Right renal pelvis (tissue), 4 donors: ENCODE results near the gene PCP2. TPM values are rescaled to one million over a fixed set of nuclear protein-coding genes. Genes with fewer than 3 reads are reported as not detected.

Experiments used
- DNase-seq, 4 donors: peaks; one replicate each; pipeline ENCODE4 v3.0.0-alpha.2; 2013; ENCODE audit warnings: low read depth in 4 of 4, low spot score in 3 of 4, missing footprints in 1 of 4
- polyA plus RNA-seq, 4 donors: library from polyadenylated mRNA; unstranded; fragments of 120-200 nt; gene quantifications; one replicate each; pipeline ENCODE4 v1.2.1, GENCODE V29; 2013; ENCODE audit not compliant: insufficient read length in 4 of 4

Gene PCP2
- polyA plus RNA-seq, 4 donors: 0.82 to 1.6 (median 1.0) TPM

DNA sequence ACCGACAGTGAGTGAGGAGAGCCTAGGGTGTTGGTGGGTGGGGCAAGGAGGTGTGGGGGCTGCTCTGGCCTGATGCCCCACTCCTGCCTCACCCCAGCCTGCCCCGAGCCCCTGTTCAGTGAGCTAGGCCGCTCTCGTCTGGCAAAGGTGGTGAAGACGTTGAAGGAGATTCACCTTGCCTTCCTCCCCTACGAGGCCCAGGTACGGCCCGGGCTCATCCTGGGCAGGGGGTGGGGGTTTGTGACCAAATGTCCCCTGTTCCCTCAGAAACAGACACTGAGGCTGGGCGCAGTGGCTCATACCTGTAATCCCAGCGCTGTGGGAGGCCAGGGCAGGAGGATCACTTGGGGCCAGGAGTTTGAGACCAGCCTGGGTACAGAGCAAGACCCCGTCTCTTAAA is 7.3 kb upstream of the PCP2 start:
- no peak for DNase-seq

DNA sequence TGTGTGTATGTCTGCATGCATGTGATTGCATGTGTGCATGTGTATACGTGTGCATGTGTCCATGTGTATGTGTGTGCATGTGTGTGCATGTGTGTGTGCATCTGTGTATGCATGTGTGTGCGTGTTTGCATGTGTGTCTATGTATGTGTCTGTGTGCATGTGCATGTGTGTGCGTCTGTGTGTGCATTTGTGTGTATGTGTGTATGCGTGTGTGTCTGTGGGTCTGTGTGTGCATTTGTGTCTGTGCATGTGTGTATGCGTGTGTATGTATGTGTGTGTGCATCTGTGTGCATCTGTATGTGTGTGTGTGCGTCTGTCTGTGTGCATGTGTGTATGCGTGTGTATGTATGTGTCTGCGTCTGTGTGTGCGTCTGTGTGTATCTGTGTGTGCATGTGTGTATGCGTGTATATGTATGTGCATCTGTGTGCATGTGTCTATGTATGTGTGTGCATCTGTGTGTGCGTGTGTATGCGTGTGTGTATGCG is 6.4 kb upstream of the PCP2 start:
- DNase-seq: no peak

DNA sequence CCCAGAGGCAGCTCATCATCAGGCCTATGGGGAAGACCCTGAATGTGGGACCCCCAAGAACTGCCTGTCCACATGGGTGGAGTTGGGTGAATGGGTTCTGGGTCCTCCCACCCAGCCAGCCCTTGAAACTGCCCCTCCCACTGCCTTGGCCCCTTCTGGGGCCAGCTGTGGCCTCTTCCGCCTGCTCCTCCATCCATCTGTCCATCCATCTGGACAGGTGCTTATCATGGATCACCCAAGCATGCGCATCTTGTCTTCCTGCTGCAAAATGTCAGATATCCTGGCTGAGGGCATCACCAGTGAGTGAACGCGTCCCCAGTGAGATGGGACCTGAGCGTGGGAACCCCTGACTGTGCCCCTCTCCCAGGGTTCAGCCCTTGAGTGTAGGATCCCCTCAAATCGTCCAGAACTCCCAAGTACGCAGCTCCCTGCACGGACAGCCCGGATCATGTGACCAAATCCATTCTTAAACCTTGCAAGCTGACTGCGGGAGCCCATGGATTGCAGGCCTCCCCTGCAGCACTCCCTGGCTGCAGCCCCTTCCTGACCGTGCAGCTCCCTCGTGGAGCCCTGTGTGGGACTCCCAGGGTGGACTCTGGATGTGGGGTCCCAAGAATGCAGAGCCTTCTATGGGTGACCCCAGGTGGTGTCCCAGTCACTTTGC is 5.4 kb upstream of the PCP2 start:
- DNase-seq: no peak

DNA sequence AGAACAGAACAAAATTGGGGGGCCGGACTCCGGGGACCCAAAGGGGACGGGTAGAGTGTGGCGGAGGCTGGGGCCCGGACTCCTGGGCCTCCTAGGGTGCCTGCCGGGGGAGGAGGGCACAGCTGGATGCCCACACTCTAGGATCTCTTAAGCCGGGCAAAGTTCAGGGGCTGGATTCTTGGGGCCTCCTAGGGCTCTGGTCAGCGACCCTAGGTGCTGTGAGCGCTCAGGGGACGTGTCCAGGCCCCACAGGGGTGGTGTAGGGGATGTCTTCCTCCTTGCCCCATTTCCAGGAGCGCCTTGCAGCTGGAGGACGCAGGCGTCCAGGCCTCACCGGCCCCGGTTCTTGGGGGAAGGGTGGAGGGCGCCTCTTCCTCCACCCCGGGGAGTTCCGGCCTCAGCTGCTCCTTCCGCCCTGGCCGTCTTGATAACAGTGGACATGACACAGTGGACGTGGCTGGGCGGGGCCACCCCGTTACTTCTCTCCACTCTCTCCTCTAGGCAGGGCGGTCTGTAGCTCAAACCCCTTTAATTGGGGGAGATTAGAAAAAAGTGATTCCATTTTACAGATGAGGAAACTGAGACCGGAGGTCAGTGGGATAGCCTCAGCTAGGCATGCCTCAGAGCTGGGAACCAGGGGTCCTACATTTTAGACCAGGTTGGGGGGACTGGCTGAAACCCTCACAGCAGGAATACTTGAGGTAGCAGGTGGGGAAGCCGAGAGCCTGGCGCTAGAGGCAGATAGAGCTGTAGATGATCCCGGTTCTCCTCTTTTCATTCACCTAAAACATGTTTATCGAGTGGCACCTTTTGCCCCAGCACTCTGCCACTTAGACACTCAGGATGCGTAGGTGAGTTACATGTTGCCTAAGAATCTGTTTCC is 4.1 kb upstream of the PCP2 start:
- no peak for DNase-seq

GRCh38 chr19:7636691-7637373 is 3.3 kb upstream of the PCP2 start, which contains the start of gene STXBP2:
STXBP2 (plus strand) TSS chr19:7637110; CDS start chr19:7637150, 40 bp downstream.
- DNase-seq: peak; percentile 32 to 52 (median 44)

DNA sequence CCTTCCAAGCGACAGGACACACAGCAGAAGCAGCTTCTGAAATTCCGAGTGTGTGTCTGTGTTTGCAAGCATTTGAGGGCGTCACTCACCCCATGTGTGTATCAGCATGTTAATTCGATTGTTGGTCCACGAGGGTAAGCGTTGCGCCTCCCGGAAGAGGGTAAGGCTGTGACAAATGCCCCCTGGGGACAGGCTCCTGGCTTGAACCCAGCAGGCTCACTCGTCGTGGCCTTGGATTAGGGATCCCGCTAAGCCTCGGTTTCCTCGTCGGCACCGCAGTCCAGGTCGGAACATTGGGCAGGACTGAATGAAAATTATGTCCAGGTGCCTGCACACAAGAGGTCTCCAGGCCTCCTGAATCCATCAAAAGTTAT is 2.8 kb upstream of the PCP2 start:
- no peak for DNase-seq

DNA sequence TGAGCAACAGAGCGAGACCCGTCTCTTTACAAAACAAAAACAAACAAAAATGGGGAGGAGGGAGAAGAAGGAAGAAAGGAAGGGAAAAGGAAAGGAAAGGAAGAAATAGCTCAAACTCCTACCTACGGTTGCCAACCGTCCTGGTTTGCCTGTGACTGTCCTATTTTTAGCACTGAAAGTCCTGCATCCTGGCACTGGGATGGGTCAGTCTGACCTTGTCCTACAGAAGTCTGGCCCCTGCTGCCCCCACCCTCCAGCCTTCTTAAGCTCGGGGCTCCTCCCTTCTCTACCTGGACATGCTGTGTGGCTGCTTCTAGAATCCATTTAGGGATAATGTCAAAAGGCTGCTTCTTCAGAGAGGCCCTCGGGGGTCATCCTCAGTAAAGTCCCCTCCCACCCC is 2.2 kb upstream of the PCP2 start:
- no peak for DNase-seq

GRCh38 chr19:7632340-7633203 is 947 bp downstream of the PCP2 start:
- no peak for DNase-seq

DNA sequence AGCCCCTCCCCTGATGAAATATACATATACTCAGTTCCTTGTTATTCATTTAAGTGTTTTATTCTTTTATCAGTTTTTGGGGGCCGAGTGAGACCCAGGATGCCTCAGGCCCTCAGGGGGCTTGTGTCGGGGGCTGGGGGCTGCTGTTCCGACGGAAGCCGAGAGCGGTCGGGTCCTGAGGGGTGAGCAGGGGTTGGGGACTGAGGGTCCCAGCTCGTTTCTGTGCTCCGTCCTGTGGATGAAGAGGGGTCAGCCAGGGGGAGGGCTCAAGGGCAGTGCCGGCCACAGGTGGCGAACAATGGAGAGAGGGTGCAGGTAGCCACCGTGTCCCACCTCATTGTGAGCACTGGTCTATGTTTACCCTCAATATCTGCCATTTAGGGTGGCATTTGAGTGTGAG is 1.9 kb downstream of the PCP2 start:
- no peak for DNase-seq

- DNase-seq: peak; percentile 96 to 99 (median 98)
These were observed 4.0 kb downstream of the PCP2 start, which contains the start of the genes PET100 and XAB2 for GRCh38 chr19:7629347-7630054. PET100 (plus strand) TSS chr19:7629793; CDS start chr19:7629834, 41 bp downstream. XAB2 (minus strand) TSS chr19:7629545; CDS start chr19:7629527, 18 bp downstream.

DNA sequence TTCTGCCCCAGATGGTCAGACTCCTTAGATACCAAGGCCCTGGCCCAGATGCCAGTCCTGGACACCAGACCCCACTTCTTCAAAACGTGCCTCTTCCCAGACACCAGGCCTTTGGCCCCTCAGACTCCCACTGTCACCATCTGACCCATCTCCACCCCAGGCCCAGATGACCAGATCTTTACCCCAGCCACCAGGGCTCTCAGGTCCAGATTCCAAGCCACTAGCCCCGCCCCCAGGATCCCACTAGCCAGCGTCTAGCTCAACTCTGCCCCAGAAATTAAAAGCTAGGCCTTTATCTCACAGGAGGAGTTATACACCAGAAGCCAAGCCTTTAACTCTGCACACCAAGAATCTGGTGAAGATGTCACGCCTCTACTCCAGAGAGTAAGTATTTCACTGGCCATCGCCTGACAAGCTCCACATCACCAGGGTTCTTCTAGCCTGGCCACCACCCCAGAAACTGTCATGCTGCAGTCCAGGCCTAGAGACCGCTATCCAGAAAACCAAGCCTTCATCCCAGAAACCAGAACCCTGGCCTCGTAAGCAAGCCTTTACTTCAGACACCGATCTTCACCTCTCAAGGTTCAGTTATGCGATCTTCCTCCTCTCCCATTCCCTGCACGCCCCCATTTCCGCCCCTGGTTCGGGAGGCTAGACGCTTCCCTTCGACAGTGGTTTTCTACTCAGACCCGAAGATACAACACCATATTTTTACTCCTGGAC is 4.8 kb downstream of the PCP2 start:
- DNase-seq: no peak

GRCh38 chr19:7627166-7627565 is 6.4 kb downstream of the PCP2 start:
- DNase-seq: no peak

DNA sequence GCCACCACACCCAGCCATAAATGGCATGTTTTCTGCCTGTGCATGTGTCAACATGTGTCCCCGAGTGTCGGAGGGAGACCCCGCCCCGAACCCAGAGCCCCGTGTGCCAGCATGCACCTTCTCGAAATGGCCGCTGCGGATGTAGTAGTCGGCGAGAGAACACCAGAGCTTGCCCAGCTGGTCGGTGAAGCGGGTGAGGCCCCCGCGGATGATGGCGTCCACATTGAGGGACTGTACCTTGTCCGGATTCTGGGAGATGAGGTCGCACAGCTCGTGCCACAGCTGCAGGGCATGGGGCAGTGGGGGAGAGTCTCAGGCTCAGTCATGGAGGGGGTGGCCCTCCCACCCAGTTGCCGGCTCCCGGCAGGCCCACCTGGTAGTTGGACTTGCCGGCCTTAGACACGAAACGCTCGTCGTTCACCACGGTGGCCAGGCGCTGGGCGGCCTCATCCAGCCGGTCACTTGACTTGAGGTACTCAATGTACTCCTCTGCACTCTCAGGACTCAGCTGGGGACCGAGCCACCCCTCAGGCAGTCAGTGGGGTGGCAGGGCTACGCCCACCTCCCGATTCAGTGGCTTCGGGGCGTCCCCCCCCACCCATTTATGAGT is 7.7 kb downstream of the PCP2 start:
- no peak for DNase-seq

DNA sequence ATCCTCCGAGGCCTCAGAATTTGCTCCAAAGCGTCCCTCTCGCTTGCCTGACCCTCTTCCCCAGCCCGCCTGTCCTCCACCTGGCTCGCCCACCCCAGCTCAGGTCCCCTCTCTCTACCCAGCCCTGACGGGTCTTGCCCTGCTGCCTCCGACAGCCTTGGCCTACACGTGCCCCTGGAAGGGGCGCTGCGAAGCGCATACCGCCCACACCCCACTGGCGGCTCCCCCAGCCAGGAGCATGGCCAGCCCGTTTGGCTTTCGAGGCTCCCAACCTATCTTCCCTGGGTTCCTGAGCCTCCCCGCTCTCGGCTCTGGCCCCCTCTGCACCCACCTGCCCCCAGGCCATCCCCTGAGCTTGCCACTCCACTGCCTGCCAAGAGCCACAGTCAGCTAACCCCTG is 8.7 kb downstream of the PCP2 start:
- DNase-seq: no peak

DNA sequence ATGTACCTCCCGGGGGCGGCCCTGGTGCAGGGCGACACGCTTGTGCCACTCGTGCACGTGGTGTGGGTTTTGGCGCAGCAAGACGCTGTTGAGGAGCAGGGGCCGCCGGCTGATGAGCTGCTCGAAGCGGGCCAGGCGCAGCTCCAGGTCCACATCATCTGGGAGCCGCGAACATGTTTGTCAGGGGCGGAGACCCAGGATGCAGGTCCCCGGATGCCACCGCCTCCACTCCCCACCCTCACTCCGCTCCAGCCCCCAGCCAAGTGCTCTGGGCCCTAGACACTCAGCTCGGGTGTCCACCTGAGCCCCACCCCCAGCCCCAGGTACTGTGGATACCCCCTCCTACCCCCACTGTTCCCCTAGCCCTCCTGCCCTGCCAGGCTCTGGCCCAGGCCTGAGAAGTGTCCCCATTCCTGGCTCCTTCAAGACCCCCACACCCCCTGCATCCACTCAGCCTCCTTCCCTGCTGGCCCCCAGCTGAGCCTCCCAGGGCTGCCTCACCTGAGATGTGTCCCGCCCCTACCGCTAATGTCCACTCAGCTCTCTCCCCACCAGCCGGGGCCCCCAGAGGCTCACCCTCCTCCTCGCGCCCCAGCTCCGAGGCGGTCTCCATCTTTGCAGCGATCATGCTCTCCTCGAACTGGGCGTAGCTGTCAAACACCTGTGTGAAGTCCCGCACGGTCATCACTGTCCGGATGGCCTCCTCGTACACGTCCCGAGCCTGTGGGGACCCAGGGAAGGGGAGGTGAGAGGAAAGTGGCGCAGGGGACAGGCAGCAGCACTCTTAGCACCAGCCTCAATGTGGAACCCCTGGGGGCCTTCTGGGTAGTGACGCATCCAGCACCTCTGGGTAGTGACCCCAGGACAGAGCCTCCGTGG is 9.6 kb downstream of the PCP2 start:
- no peak for DNase-seq

- no peak for DNase-seq
These were observed 10.4 kb downstream of the PCP2 start for GRCh38 chr19:7622933-7623685.
